ENCODE results near the gene MIOS.
A peak's percentile ranks its signal among the peaks of the same experiment; 100 is the strongest.

MIOS gene

DNA sequence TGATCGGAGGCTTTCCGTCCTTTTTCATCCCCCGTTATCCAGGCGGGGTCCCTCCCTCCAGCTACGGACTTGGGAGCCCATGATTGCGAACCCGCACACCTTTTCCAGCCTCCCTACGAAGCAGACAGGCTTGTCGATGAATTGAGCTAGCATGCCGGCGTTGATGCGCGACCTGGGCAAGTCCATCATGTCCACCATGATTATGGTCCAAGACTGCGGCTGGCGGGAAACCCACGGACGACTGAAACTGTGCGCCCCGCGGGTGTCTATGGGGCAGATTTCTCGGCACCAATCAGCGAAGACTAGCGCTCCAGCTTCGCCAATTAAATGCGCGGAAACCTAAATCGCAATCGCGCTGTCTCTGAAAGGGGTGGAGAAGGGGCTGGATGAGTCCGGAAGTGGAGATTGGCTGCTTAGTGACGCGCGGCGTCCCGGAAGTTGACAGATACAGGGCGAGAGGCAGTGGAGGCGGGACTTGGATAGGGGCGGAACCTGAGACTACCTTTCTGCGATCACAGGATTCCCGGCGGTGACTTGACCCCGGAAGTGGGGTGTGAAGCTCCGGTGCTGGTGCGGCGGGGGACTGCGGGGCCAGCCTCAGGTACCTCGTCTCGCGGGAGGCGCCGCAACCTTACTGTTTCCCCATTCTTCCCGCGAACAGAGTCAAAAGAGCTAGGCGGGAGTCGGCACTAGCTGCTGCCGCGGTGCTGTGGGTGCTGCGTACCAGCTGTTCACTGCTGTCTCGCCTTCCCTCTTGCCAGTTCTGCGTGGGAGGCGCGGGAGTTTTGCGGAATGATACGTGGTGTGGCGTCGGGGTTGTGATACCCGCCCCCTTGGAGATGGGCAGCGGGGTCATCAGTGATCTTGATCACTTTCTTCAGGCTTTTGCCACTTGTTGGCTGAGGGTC is 73.8 kb downstream of the MIOS start, which contains the start of gene UMAD1:
TSS of gene UMAD1 (plus strand) at position 532 of the 908 bp plus-strand sequence. CDS start 32,620 bp downstream, outside the sequence.
- ChIA-PET CTCF (interaction anchor here (0.6 to 1.1 kb wide), 3 partner anchors 11 to 15 kb away, joined by 3 to 5 read pairs (median 5); no protein-coding TSS in a partner anchor), POLR2A (interaction anchor here (0.7 to 1.7 kb wide), 13 partner anchors 9 to 675 kb away, joined by 3 to 9 read pairs (median 3); no protein-coding TSS in a partner anchor)
- DNase-seq (ENCODE audit: extremely low spot score): peak; percentile 93
- TF ChIP-seq HDGF (IDR thresholded peaks at IDR 0.05; ENCODE audit: borderline replicate concordance) (no peak), L3MBTL2 (conservative IDR thresholded peaks at IDR 0.05) (peak; percentile 88), LEF1 (IDR thresholded peaks at IDR 0.05; ENCODE audit: borderline replicate concordance) (no peak), BHLHE40 (IDR thresholded peaks at IDR 0.05; ENCODE audit: borderline replicate concordance) (no peak), TARDBP (IDR thresholded peaks at IDR 0.05) (no peak), CTBP1 (IDR thresholded peaks at IDR 0.05; ENCODE audit: borderline replicate concordance) (peak; percentile 5; the same call in 1 of the 2 replicates), FOXM1 (IDR thresholded peaks at IDR 0.05; ENCODE audit: borderline replicate concordance) (no peak), FOXA1 (IDR thresholded peaks at IDR 0.05) (no peak), ZNF384 (IDR thresholded peaks at IDR 0.05) (no peak), SP1 (IDR thresholded peaks at IDR 0.05) (no peak), ARNT (IDR thresholded peaks at IDR 0.05) (no peak), FOXK2 (IDR thresholded peaks at IDR 0.05) (no peak), ELF4 (IDR thresholded peaks at IDR 0.05) (peak; percentile 97), NFRKB (IDR thresholded peaks at IDR 0.05) (no peak), SUZ12 (IDR thresholded peaks at IDR 0.05) (no peak)
- TF ChIP-seq, protein P1, sequence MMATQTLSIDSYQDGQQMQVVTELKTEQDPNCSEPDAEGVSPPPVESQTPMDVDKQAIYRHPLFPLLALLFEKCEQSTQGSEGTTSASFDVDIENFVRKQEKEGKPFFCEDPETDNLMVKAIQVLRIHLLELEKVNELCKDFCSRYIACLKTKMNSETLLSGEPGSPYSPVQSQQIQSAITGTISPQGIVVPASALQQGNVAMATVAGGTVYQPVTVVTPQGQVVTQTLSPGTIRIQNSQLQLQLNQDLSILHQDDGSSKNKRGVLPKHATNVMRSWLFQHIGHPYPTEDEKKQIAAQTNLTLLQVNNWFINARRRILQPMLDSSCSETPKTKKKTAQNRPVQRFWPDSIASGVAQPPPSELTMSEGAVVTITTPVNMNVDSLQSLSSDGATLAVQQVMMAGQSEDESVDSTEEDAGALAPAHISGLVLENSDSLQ (IDR thresholded peaks at IDR 0.05): peak; percentile 75; the same call in 1 of the 2 replicates

- ChIA-PET CTCF (interaction anchor here (0.6 to 1.0 kb wide), 2 partner anchors 12 to 15 kb away, joined by 5 read pairs; no protein-coding TSS in a partner anchor), POLR2A (interaction anchor here (1.0 to 1.7 kb wide), 6 partner anchors 12 to 573 kb away, joined by 3 to 9 read pairs (median 4); no protein-coding TSS in a partner anchor)
- TF ChIP-seq L3MBTL2 (conservative IDR thresholded peaks at IDR 0.05) (peak; percentile 8; the same call in 1 of the 2 replicates), ZNF384 (IDR thresholded peaks at IDR 0.05) (no peak)
- TF ChIP-seq, protein P1 (IDR thresholded peaks at IDR 0.05): no peak
- peak; percentile 15 for DNase-seq (ENCODE audit: extremely low spot score)
Measured at GRCh38 chr7:7641129-7641663, 74.5 kb downstream of the MIOS start.

- CTCF ChIA-PET: no interaction called here
- no peak for DNase-seq (ENCODE audit: extremely low spot score)
- POLR2A ChIA-PET: interaction anchor here (0.6 to 1.4 kb wide), 2 partner anchors 11 to 110 kb away, joined by 3 read pairs; no protein-coding TSS in a partner anchor
- TF ChIP-seq SUZ12 (IDR thresholded peaks at IDR 0.05) (no peak), ZNF384 (IDR thresholded peaks at IDR 0.05) (peak; percentile 50; the same call in 1 of the 2 replicates)
Measured at GRCh38 chr7:7642081-7642480, 75.4 kb downstream of the MIOS start.

- TF ChIP-seq ZNF384 (IDR thresholded peaks at IDR 0.05) (no peak), FOXM1 (IDR thresholded peaks at IDR 0.05; ENCODE audit: borderline replicate concordance) (no peak)
- DNase-seq (ENCODE audit: extremely low spot score): no peak
- ChIA-PET POLR2A (no interaction called here), CTCF (interaction anchor here (0.6 kb wide), 1 partner anchor 43 kb away, joined by 3 read pairs; no protein-coding TSS in a partner anchor)
Measured at GRCh38 chr7:7647495-7648036, 80.9 kb downstream of the MIOS start.

DNA sequence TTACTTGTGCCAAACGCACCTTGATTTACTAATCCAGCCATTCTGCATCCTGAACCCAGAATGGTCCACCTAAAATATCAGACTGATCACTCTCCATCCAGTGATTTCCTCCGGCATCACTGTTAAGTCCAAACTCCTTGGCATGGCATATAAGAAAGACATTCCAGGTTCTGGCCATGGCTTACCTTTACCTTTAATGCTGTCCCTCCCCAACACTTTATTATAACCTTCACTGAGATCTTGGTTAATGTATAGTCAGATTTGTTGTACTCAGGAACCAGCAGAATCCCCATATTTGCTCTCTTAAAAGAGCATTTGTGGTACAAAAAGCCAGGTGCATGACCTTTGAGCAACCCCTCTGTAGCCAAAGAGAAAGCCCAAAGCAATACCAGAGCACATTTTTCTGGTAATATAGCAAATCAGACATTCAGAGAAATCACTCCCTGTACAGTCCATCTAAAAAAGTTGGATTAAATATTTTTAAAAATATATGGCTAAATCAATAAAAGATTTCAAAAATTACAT is 84.1 kb downstream of the MIOS start:
- DNase-seq (ENCODE audit: extremely low spot score): no peak
- ChIA-PET CTCF (no interaction called here), POLR2A (no interaction called here)
- TF ChIP-seq HDGF (IDR thresholded peaks at IDR 0.05; ENCODE audit: borderline replicate concordance): no peak
- TF ChIP-seq FOXM1 (IDR thresholded peaks at IDR 0.05; ENCODE audit: borderline replicate concordance): no peak
- TF ChIP-seq SUZ12 (IDR thresholded peaks at IDR 0.05): no peak
- TF ChIP-seq ZNF384 (IDR thresholded peaks at IDR 0.05): no peak
- no peak for TF ChIP-seq FOXK2 (IDR thresholded peaks at IDR 0.05)
- TF ChIP-seq LEF1 (IDR thresholded peaks at IDR 0.05; ENCODE audit: borderline replicate concordance): no peak
- no peak for TF ChIP-seq NFRKB (IDR thresholded peaks at IDR 0.05)
- no peak for TF ChIP-seq L3MBTL2 (conservative IDR thresholded peaks at IDR 0.05)
- TF ChIP-seq BHLHE40 (IDR thresholded peaks at IDR 0.05; ENCODE audit: borderline replicate concordance): no peak
- TF ChIP-seq, protein P1 (IDR thresholded peaks at IDR 0.05): no peak
- no peak for TF ChIP-seq FOXA1 (IDR thresholded peaks at IDR 0.05)
- no peak for TF ChIP-seq SP1 (IDR thresholded peaks at IDR 0.05)
- TF ChIP-seq TARDBP (IDR thresholded peaks at IDR 0.05): no peak
- TF ChIP-seq CTBP1 (IDR thresholded peaks at IDR 0.05; ENCODE audit: borderline replicate concordance): no peak
- TF ChIP-seq ELF4 (IDR thresholded peaks at IDR 0.05): no peak
- TF ChIP-seq ARNT (IDR thresholded peaks at IDR 0.05): no peak

All from HEK293T (cell line).